DND-41 (cell line): Measurements from ENCODE around the gene PXMP2.

Experiments used
- EZH2 ChIP-seq: IDR thresholded peaks from 3 replicates; pipeline ENCODE4 v1.6.1; 2012; ENCODE audit warnings: borderline replicate concordance, low read depth, mild to moderate bottlenecking, moderate library complexity, low read length, inconsistent platforms; ENCODE audit not compliant: severe bottlenecking
- TF ChIP-seq, protein P1 (sequence below): IDR thresholded peaks from 2 replicates; pipeline ENCODE4 v1.5.1; 2012; ENCODE audit warnings: borderline replicate concordance, low read length, moderate library complexity, mild to moderate bottlenecking; ENCODE audit not compliant: poor library complexity, severe bottlenecking; ENCODE audit errors: extremely low read depth

DNA sequence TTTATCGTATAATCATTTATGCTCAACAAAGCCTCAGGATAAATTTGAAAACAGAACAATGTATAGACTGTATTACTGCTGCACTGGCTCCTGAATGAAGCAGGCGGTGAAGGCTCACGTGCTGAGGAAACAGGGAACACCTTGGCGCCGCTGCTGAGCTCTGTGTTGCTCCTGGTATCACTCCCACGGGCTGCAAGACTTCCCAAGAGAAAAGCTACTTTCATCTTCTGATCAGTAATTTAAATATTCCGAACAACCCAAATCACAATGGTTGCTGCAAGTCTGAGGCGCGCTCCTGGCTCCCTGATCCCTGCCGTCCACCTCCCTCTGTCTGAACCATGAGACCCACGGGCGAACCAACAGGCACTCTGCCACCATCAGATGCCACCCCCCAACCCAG, 39.0 kb downstream of the PXMP2 start:
- TF ChIP-seq, protein P1, sequence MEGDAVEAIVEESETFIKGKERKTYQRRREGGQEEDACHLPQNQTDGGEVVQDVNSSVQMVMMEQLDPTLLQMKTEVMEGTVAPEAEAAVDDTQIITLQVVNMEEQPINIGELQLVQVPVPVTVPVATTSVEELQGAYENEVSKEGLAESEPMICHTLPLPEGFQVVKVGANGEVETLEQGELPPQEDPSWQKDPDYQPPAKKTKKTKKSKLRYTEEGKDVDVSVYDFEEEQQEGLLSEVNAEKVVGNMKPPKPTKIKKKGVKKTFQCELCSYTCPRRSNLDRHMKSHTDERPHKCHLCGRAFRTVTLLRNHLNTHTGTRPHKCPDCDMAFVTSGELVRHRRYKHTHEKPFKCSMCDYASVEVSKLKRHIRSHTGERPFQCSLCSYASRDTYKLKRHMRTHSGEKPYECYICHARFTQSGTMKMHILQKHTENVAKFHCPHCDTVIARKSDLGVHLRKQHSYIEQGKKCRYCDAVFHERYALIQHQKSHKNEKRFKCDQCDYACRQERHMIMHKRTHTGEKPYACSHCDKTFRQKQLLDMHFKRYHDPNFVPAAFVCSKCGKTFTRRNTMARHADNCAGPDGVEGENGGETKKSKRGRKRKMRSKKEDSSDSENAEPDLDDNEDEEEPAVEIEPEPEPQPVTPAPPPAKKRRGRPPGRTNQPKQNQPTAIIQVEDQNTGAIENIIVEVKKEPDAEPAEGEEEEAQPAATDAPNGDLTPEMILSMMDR: no peak
- TF ChIP-seq EZH2: no peak
